Fibroblast of lung (primary cell): Measurements from ENCODE around the gene IGHMBP2. TPM values are rescaled to one million over a fixed set of nuclear protein-coding genes. Genes with fewer than 3 reads are reported as not detected.

Experiments
- DNase-seq, 2 donors: peaks; one replicate each; pipeline versions ENCODE4 v3.0.0 to v3.0.0-alpha.2; 2010; ENCODE audit warnings: low read depth in 2 of 2
- H2AFZ ChIP-seq: 2 replicates; pipeline ENCODE4 v1.5.1; 2012; ENCODE audit warnings: low read length, control low read depth, inconsistent platforms
- H3K27ac ChIP-seq: 2 replicates; pipeline ENCODE4 v1.5.1; 2011; ENCODE audit warnings: low read length, control low read depth; ENCODE audit not compliant: insufficient read depth
- H3K27me3 ChIP-seq: 2 replicates; pipeline ENCODE4 v1.5.1; 2011; ENCODE audit warnings: mild to moderate bottlenecking, low read length; ENCODE audit not compliant: control insufficient read depth, insufficient read depth
- H3K36me3 ChIP-seq: 2 replicates; pipeline ENCODE4 v1.5.1; 2011; ENCODE audit warnings: low read length; ENCODE audit not compliant: control insufficient read depth, insufficient read depth
- H3K4me1 ChIP-seq: 2 replicates; pipeline ENCODE4 v1.5.1; 2011; ENCODE audit warnings: low read length; ENCODE audit not compliant: control insufficient read depth, insufficient read depth; ENCODE audit errors: extremely low read depth
- H3K4me2 ChIP-seq: 2 replicates; pipeline ENCODE4 v1.5.1; 2011; ENCODE audit warnings: low read length, control low read depth; ENCODE audit not compliant: insufficient read depth; ENCODE audit errors: extremely low read depth
- H3K4me3 ChIP-seq, 4 experiments: fragments of 200-600 bp in 1 of 4; sonication (generic) in 1 of 4; replicated peaks in 1 of 4; 2 replicates each; pipeline ENCODE4 v1.5.1; 2011 to 2016; ENCODE audit warnings: low read length in 4 of 4, low read depth in 3 of 4, mild to moderate bottlenecking in 3 of 4, control low read depth in 2 of 4, inconsistent platforms in 1 of 4, mixed read lengths in 1 of 4; ENCODE audit not compliant: insufficient read depth in 1 of 4; ENCODE audit errors: control extremely low read depth in 1 of 4
- H3K79me2 ChIP-seq: 2 replicates; pipeline ENCODE4 v1.5.1; 2012; ENCODE audit warnings: mild to moderate bottlenecking, low read length, inconsistent platforms; ENCODE audit not compliant: control insufficient read depth, insufficient read depth
- H3K9ac ChIP-seq: 2 replicates; pipeline ENCODE4 v1.5.1; 2011; ENCODE audit warnings: mild to moderate bottlenecking, low read length, control low read depth; ENCODE audit not compliant: insufficient read depth
- H3K9me3 ChIP-seq: 2 replicates; pipeline ENCODE4 v1.5.1; 2012; ENCODE audit warnings: low read depth, low read length; ENCODE audit not compliant: control insufficient read depth, insufficient read depth
- H4K20me1 ChIP-seq: 2 replicates; pipeline ENCODE4 v1.5.1; 2011; ENCODE audit warnings: low read length; ENCODE audit not compliant: control insufficient read depth, insufficient read depth; ENCODE audit errors: extremely low read depth
- EZH2 ChIP-seq: IDR thresholded peaks from 2 replicates; pipeline ENCODE4 v1.5.1; 2012; ENCODE audit warnings: low read length, control low read depth, mild to moderate bottlenecking; ENCODE audit errors: missing control alignments
- polyA plus RNA-seq, 2 donors: library from polyadenylated mRNA; depleted of rRNA in 1 of 2; stranded (reverse) in 1 of 2; unstranded in 1 of 2; fragments of >200 nt; gene quantifications; 2 replicates each; pipeline ENCODE4 v1.2.1, GENCODE V29; 2011 to 2012; ENCODE audit warnings: missing spikeins in 1 of 2
- total RNA-seq: library from RNA; depleted of rRNA; stranded (reverse); fragments of >200 nt; gene quantifications from 2 replicates; pipeline ENCODE4 v1.2.1, GENCODE V29; 2014
- TF ChIP-seq, protein P1 (sequence below), 2 donors: IDR thresholded peaks in 1 of 2; conservative IDR thresholded peaks in 1 of 2; 1 replicate in 1 of 2; 2 replicates in 1 of 2; pipeline ENCODE4 v1.5.1; 2011 to 2012; ENCODE audit warnings: low read length in 2 of 2, control low read depth in 1 of 2, inconsistent platforms in 1 of 2, low read depth in 1 of 2, mild to moderate bottlenecking in 1 of 2

The IGHMBP2 gene
- total and polyA plus RNA-seq, 2 donors (not counting 1 experiment from before 2014, with no cell fraction given) = 5.2 to 8.6 TPM

DNA sequence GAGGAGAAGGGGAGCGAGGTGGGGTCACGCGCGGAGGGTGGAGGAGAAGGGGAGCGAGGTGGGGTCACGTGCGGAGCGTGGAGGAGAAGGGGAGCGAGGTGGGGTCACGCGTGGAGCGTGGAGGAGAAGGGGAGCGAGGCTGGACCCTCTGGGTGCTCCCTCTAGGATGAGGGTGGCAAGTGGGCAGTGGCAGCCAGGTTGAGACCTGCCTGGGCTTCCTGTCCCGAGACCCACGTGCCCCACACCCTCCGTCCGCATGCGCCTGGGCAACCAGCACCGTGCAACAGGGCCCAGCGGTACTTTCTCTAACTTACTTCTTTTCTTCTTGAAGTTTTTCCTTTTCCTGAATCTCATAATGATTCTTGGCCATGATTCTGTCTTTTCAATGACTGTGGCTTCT, 11.1 kb upstream of the IGHMBP2 start:
- no peak for TF ChIP-seq EZH2
- TF ChIP-seq, protein P1, sequence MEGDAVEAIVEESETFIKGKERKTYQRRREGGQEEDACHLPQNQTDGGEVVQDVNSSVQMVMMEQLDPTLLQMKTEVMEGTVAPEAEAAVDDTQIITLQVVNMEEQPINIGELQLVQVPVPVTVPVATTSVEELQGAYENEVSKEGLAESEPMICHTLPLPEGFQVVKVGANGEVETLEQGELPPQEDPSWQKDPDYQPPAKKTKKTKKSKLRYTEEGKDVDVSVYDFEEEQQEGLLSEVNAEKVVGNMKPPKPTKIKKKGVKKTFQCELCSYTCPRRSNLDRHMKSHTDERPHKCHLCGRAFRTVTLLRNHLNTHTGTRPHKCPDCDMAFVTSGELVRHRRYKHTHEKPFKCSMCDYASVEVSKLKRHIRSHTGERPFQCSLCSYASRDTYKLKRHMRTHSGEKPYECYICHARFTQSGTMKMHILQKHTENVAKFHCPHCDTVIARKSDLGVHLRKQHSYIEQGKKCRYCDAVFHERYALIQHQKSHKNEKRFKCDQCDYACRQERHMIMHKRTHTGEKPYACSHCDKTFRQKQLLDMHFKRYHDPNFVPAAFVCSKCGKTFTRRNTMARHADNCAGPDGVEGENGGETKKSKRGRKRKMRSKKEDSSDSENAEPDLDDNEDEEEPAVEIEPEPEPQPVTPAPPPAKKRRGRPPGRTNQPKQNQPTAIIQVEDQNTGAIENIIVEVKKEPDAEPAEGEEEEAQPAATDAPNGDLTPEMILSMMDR (conservative IDR thresholded peaks at IDR 0.05 in 1 of 2, IDR thresholded peaks at IDR 0.05 in 1 of 2; ENCODE audit: low read depth in 1 of 2, low read length in 2 of 2) = no peak
- no peaks in the 10 kb centered on the region for H4K20me1 ChIP-seq
- DNase-seq = no peak
- no peak overlapping the region for H2AFZ ChIP-seq
- no peaks in the 10 kb centered on the region for H3K79me2 ChIP-seq
- no peaks in the 10 kb centered on the region for H3K9me3 ChIP-seq
- no peak overlapping the region for H3K4me3 ChIP-seq
- no peaks in the 10 kb centered on the region for H3K27me3 ChIP-seq
- peaks cover 18% of the 10 kb centered on the region for H3K4me1 ChIP-seq
- no peak overlapping the region for H3K27ac ChIP-seq
- H3K9ac ChIP-seq = no peak overlapping the region
- peaks cover 18% of the 10 kb centered on the region for H3K36me3 ChIP-seq
- H3K4me2 ChIP-seq = no peak overlapping the region

DNA sequence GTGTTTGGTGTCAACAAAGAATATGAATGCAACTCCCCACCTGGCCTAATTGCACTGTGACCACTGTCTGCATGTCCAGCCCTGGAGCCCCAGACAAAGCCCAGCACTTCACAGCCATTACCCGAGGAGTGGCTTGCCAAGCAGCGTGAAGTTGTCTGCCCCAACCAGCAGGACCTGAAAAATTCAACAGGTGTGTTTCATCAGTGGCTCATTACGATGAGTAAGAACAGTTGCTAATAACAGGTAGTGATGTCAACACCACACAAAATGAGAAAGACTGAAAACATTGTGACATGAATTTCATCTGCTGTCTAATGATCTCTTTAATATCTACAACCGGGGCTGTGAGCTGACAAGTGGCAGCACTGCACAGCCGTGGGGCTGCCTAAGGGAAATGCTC, 10.4 kb upstream of the IGHMBP2 start:
- H3K4me3 ChIP-seq = no peak overlapping the region

DNA sequence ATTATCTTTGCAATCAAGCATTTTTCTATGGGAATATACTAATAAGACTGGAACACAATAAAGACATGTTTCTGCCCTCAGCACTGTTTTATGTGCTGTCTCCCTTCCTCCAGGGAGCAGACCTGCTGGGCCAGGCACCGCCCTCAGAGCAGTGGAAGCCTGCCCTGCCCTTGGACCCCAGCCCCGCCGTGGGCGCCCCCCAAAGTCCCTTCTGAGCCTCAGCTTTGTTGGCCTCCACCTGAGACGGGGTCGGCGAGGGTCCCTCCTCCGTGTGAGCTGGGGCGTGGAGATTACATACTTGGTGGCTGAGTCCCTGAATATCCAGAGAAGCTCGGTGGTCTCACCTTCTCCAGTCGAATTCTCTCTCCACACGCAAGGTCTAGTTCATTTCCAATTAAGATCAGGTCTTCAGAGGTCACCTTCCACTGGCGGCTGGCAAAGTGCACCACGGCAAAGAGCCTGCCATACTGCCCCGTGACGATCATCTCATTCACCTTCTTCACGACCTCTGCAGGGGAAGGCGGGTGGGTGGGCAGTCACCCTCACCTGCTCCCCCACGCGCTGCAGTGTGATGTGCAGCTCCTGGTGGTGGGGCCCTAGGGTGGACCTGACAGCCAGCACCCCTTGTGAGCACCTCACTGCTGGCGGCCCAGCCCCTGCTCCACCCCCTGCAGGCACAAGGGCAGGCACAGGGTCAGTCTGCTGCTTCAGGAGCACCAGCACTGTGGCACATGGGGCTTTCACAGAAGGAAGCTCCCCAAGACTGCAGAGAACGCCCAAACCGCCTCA, 7.3 kb upstream of the IGHMBP2 start:
- TF ChIP-seq EZH2 = no peak
- TF ChIP-seq, protein P1 (conservative IDR thresholded peaks at IDR 0.05 in 1 of 2, IDR thresholded peaks at IDR 0.05 in 1 of 2; ENCODE audit: low read depth in 1 of 2, low read length in 2 of 2) = no peak
- no peak for DNase-seq
- Histone ChIP-seq H3K9me3 (no peaks in the 10 kb centered on the region), H3K79me2 (peaks cover 8% of the 10 kb centered on the region), H3K27me3 (no peaks in the 10 kb centered on the region), H3K4me3 (no peak overlapping the region), H3K4me2 (no peak overlapping the region), H2AFZ (no peak overlapping the region), H4K20me1 (no peaks in the 10 kb centered on the region), H3K4me1 (peaks cover 5% of the 10 kb centered on the region), H3K36me3 (peaks cover 22% of the 10 kb centered on the region), H3K9ac (no peak overlapping the region), H3K27ac (no peak overlapping the region)

More for the DNA sequence above, 10.4 kb upstream of the IGHMBP2 start:
- Histone ChIP-seq H3K9me3 (no peaks in the 10 kb centered on the region), H3K9ac (no peak overlapping the region), H3K36me3 (peaks cover 22% of the 10 kb centered on the region), H3K4me2 (no peak overlapping the region), H4K20me1 (no peaks in the 10 kb centered on the region), H3K27ac (no peak overlapping the region), H3K27me3 (no peaks in the 10 kb centered on the region), H2AFZ (no peak overlapping the region), H3K79me2 (no peaks in the 10 kb centered on the region), H3K4me1 (peaks cover 18% of the 10 kb centered on the region)
- DNase-seq = no peak
- no peak for TF ChIP-seq EZH2
- TF ChIP-seq, protein P1 (conservative IDR thresholded peaks at IDR 0.05 in 1 of 2, IDR thresholded peaks at IDR 0.05 in 1 of 2; ENCODE audit: low read depth in 1 of 2, low read length in 2 of 2) = no peak
